ENCODE measurements around the gene KRT40. TPM values are rescaled to one million over a fixed set of nuclear protein-coding genes. Genes with fewer than 3 reads are reported as not detected.

Gene KRT40
- total and polyA plus RNA-seq, 2 of the 8 experiments (the other 6 are each of a cell fraction or from before 2014, with no cell fraction given) = not detected

GRCh38 chr17:40931311-40931710 is 52.8 kb downstream of the KRT40 start:
- CTCF ChIA-PET (ENCODE audit: partially characterized antibody) = interaction anchor here (1.3 to 1.9 kb wide), 2 partner anchors 21 to 94 kb away, joined by 3 to 5 read pairs; no protein-coding TSS in a partner anchor
- no peak overlapping the region for H3K23ac ChIP-seq (ENCODE audit: insufficient read length)
- H3K9me3 ChIP-seq (ENCODE audit: insufficient read depth in 2 of 2, low read depth in 1 of 2, low read length in 1 of 2) = no peaks in the 10 kb centered on the region
- POLR2A ChIA-PET (ENCODE audit: partially characterized antibody) = no interaction called here
- WGBS, 2 experiments (ENCODE audit: extremely low coverage in 1 of 2, insufficient coverage in 1 of 2, insufficient read length in 1 of 2, insufficient replicate concordance in 2 of 2, low coverage in 1 of 2, low lambda C conversion rate in 2 of 2, missing lambda C conversion rate in 1 of 2) = 91% methylated on average over 3 of the region's 3 CpGs; no CpG with 5 or more reads in 1 of the 2 experiments
- H3K27ac ChIP-seq (ENCODE audit: low read depth, low read length) = no peak overlapping the region
- no peak overlapping the region for H3K14ac ChIP-seq (ENCODE audit: insufficient read length)
- H3K4me3 ChIP-seq (ENCODE audit: extremely low read depth in 1 of 4, insufficient read depth in 2 of 4, low read depth in 3 of 4, low read length in 4 of 4) = no peak overlapping the region
- no peak overlapping the region for H3K56ac ChIP-seq (replicated peaks; ENCODE audit: insufficient read length, low read depth, low read length)
- H3K4me1 ChIP-seq (replicated peaks in 1 of 4; ENCODE audit: control insufficient read depth in 3 of 4, insufficient read depth in 4 of 4, low read length in 3 of 4) = no peaks in the 10 kb centered on the region
- H2BK5ac ChIP-seq (ENCODE audit: low read depth, low read length) = no peak overlapping the region
- no peaks in the 10 kb centered on the region for H3K23me2 ChIP-seq (ENCODE audit: low read depth, low read length)
- no peak overlapping the region for H2BK120ac ChIP-seq (replicated peaks; ENCODE audit: low read depth, low read length)
- no peak for DNase-seq (ENCODE audit: low read depth in 1 of 2, low spot score in 2 of 2)
- no peaks in the 10 kb centered on the region for H4K20me1 ChIP-seq (replicated peaks in 1 of 2; ENCODE audit: control insufficient read depth in 1 of 2, insufficient read depth in 2 of 2, low read length in 2 of 2)
- H4K91ac ChIP-seq (replicated peaks; ENCODE audit: insufficient read length, low read length) = no peak overlapping the region
- H4K8ac ChIP-seq (ENCODE audit: extremely low read depth, insufficient read depth, low read length) = no peak overlapping the region
- no peak for FAIRE-seq
- no peak overlapping the region for H2AK5ac ChIP-seq (ENCODE audit: low read depth, low read length)
- H2BK15ac ChIP-seq (ENCODE audit: low read length) = no peak overlapping the region
- H3K27me3 ChIP-seq (replicated peaks in 1 of 4; ENCODE audit: control insufficient read depth in 3 of 4, extremely low read depth in 1 of 4, insufficient read depth in 3 of 4, low read length in 3 of 4) = no peaks in the 10 kb centered on the region
- no peak overlapping the region for H2BK12ac ChIP-seq (ENCODE audit: low read depth, low read length)
- no peaks in the 10 kb centered on the region for H3K79me1 ChIP-seq (ENCODE audit: low read depth, low read length)
- no peaks in the 10 kb centered on the region for H3K36me3 ChIP-seq (ENCODE audit: control insufficient read depth in 2 of 4, insufficient read depth in 4 of 4, low read length in 3 of 4)
- H3K4ac ChIP-seq (replicated peaks; ENCODE audit: insufficient read length, low read depth, low read length) = no peak overlapping the region
- no peaks in the 10 kb centered on the region for H3K79me2 ChIP-seq (ENCODE audit: control insufficient read depth in 1 of 2, insufficient read depth in 2 of 2, low read length in 2 of 2)
- H4K5ac ChIP-seq (ENCODE audit: insufficient read length, low read depth, low read length) = no peak overlapping the region
- H3K18ac ChIP-seq (ENCODE audit: extremely low read depth, low read length) = no peak overlapping the region
- no peak for TF ChIP-seq SUZ12 (IDR thresholded peaks at IDR 0.05; ENCODE audit: low read length)
- no peak for TF ChIP-seq TBP (IDR thresholded peaks at IDR 0.05; ENCODE audit: low read depth, low read length)
- TF ChIP-seq HDAC6 (IDR thresholded peaks at IDR 0.05; ENCODE audit: low read depth, low read length) = no peak
- TF ChIP-seq TAF7 (optimal IDR thresholded peaks at IDR 0.05; ENCODE audit: borderline replicate concordance, low read depth, low read length) = no peak
- TF ChIP-seq, protein P1, sequence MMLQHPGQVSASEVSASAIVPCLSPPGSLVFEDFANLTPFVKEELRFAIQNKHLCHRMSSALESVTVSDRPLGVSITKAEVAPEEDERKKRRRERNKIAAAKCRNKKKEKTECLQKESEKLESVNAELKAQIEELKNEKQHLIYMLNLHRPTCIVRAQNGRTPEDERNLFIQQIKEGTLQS (IDR thresholded peaks at IDR 0.05; ENCODE audit: insufficient read depth, low read depth, low read length) = no peak
- no peak for TF ChIP-seq CBX8 (IDR thresholded peaks at IDR 0.05; ENCODE audit: borderline replicate concordance, low read depth, low read length)
- TF ChIP-seq NANOG (IDR thresholded peaks at IDR 0.05; ENCODE audit: insufficient read depth, low read depth, low read length, poor library complexity, severe bottlenecking) = no peak
- TF ChIP-seq CHD2 (IDR thresholded peaks at IDR 0.05; ENCODE audit: low read length) = no peak
- no peak for TF ChIP-seq KDM4A (IDR thresholded peaks at IDR 0.05; ENCODE audit: low read depth, low read length, severe bottlenecking)
- no peak for TF ChIP-seq NRF1 (IDR thresholded peaks at IDR 0.05; ENCODE audit: low read depth, low read length)
- TF ChIP-seq BACH1 (IDR thresholded peaks at IDR 0.05; ENCODE audit: low read length) = no peak
- TF ChIP-seq, protein P2, sequence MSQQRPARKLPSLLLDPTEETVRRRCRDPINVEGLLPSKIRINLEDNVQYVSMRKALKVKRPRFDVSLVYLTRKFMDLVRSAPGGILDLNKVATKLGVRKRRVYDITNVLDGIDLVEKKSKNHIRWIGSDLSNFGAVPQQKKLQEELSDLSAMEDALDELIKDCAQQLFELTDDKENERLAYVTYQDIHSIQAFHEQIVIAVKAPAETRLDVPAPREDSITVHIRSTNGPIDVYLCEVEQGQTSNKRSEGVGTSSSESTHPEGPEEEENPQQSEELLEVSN (IDR thresholded peaks at IDR 0.05) = no peak
- no peak for TF ChIP-seq KDM5A (IDR thresholded peaks at IDR 0.05; ENCODE audit: low read length)
- H3K9ac ChIP-seq (replicated peaks in 1 of 4; ENCODE audit: extremely low read depth in 1 of 4, low read depth in 3 of 4, low read length in 3 of 4) = no peak overlapping the region
- H2BK20ac ChIP-seq (ENCODE audit: low read length) = no peak overlapping the region
- H2AFZ ChIP-seq (ENCODE audit: low read length) = no peak overlapping the region
- H3K4me2 ChIP-seq (ENCODE audit: insufficient read depth in 1 of 2, low read depth in 2 of 2, low read length in 2 of 2) = no peak overlapping the region

All from H1 (cell line).